Skeletal muscle cell (primary cell): ENCODE results near the gene CCT5.
"Not testable (repeated sequence)": the region's sequence is repeated elsewhere in the genome, so short reads cannot be mapped to it uniquely, and the experiment has no call there.

Experiments used
- DNase-seq: peaks from one replicate; pipeline ENCODE4 v3.0.0-alpha.2; 2010; ENCODE audit warnings: low read depth
- H3K4me3 ChIP-seq: 2 replicates; pipeline ENCODE4 v1.5.1; 2011; ENCODE audit warnings: low read depth, mild to moderate bottlenecking, control low read depth, low read length, moderate library complexity

CCT5 gene

DNA sequence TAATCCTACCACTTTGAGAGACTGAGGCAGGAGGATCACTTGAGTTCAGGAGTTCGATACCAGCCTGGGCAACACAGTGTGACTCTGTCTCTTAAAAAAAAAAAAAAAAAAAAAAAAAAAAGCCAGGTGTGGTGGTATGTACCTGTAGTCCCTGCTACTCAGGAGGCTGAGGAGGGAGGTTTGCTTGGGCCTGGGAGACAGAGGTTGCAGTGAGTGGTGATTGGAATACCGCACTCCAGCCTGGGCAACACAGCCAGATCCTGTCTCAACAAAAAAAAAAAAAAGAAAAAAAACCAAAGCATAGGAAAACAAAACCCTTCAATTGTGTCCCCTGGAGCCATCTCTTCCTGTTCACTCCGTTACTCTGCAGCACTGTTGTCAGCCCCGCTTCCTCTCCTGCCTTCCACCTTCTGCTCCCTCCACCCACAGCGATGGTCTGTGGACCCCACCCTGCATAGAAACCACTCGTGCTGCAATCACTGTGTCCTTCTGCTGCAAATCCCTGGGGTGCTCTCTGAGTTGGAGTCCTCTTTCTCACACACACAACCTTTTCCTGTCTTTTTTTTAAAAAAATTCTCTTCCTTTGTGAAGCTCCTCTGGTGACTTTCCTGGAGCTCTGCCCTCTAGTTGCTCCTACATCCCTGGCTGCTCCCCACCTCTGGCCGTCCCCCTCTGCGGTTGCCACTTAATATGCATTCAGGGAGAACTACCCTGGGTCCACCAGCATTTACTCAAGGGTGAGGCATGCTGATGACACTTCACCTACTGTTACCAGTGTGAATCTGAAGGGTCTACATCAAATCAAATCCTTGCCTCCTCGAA is 22.2 kb downstream of the CCT5 start:
- H3K4me3 ChIP-seq, result no peak overlapping the region
- no peak for DNase-seq

GRCh38 chr5:10272875-10273209 is 22.8 kb downstream of the CCT5 start:
- not testable (repeated sequence) for DNase-seq, H3K4me3 ChIP-seq

DNA sequence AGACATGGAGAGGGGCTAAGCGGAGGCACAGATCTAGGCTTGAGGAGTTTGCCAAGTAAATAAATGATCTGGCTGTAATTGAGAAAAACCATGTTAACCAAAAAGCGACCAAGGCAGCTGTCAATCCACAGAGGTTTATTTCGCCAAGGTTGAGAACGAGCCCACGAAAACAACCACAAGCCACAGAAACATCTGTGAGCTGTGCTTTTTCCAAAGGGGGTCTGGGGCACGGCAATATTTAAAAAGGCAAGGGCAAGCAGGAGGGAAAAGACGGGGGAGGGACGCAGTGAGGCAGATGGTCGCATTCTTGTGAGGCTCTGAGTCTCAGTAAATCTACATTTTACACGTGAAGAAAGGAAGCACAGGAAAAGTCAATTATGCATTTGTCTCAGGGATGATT is 25.4 kb downstream of the CCT5 start:
- DNase-seq, result no peak
- no peak overlapping the region for H3K4me3 ChIP-seq

- no peak overlapping the region for H3K4me3 ChIP-seq
- DNase-seq, result no peak
Measured at GRCh38 chr5:10275991-10276390, 25.9 kb downstream of the CCT5 start.

- DNase-seq, result no peak
- H3K4me3 ChIP-seq, result no peak overlapping the region
Measured at GRCh38 chr5:10276691-10277090, 26.6 kb downstream of the CCT5 start.

DNA sequence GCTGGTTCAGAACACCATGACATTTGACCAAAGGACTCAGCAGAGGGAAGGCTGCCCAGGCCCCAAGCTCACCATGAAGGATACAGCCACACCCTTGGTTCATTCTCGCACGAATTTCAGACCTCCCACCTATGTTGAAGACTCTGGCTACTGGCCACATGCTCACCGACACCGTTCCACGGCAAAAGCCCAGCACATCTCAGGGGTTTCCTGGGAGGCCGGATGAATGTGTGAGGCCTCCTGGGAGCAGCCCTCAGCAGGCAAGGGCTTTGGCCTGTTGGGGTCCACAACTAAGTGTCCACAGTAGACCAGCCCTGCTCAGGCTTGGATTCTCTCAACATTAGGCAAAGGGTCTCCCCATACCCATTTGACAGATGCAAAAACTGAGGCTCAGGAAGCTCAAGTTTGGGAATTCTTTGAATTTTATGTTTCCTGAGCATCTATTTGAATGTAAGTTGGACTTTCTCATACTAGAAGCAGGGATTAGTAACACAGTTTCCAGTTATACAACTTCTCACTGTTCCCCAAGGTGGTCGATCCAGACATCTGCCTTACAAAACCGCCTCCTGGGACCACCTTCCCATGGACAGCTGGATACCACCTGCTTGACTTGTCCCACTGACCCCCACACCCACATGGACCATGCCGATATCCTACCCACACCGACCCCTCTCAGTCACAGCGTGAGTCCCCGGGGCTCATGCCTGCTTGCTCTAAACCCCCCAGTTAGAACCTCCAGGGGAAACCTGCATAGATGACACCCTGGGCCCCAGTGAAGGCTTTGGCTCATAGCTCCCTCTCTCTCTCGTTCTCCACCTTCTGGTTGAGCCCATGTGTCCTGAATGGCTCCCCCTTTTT is 27.9 kb downstream of the CCT5 start:
- DNase-seq, result no peak
- no peak overlapping the region for H3K4me3 ChIP-seq

DNA sequence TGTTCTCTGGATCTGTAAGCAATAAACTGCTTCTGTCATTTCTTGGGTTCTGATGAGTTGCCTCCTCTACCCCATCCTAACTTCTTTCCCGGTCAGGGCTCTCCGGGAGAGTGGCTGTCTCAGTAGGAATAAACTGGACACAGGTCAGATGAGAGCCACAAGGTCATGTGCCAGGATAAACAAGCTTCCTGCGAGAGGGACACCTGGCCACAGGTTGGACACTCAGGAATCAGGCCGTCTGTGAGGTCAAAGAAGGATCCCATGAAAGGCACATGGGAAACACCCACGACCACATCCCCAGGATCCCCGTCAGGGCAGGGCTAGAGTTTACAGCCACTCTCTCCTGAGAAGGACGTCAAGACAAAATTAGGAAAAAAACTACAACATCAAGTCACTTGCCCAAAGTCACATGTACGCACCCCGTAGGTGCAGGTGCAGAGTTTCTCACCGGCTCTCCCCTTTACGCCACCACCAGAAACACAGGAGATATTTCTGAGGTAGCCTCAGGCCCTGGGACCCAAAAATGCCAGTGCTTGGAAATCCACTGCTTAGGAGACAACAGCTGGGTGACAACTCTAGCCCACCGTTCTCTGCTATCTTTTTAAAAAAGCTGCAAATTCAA is 28.7 kb downstream of the CCT5 start:
- DNase-seq, result no peak
- H3K4me3 ChIP-seq, result no peak overlapping the region

DNA sequence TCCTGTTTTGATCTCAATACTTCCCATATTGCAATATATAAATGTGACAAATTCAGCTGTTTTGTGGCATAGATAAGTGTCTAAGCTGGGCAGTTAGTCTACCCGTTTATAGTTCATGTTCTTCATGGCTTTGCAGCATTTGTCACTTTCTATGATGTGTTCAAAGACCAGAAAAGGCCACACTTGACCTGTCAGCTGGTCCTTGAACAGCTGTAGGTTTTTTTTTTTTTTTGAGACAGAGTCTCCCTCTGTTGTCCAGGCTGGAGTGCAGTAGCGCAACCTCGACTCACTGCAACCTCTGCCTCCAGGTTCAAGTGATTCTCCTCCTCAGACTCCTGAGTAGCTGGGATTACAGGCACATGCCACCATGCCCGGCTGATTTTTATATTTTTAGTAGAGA is 29.2 kb downstream of the CCT5 start:
- H3K4me3 ChIP-seq, result no peak overlapping the region
- no peak for DNase-seq

GRCh38 chr5:10279925-10280720 is 30.0 kb downstream of the CCT5 start:
- no peak overlapping the region for H3K4me3 ChIP-seq
- no peak for DNase-seq

DNA sequence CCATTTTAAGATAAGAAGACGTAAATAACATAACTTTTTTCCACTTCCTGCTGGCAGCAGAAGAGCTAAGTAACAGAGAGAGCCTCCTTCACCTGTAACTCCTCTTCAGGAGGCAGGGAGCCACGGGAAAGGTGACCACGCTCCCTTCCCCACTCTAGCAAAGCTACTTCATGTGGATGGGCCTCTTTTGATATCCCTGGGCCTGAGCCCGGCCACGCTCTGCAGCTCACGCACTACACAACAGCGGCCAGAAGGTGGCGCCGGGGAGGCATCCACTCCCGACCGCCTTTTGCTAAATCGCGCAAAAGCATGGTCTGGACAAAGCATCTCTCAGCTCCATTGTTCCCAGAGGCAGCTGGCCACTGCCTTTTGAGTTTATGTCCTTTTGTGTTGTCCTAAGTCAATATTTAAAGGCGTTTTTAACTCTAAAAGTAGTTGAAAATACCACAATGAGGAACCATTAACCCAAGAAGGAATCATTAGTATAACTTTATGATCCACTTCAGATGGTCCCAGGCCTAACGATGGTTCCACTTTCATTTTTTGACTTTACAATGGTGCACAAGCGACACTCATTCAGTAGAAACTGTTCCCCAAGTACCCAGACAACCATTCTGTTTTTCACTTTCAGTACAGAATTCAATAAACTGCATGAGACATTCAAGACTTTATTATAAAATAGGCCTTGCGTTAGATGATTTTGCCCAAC is 34.0 kb downstream of the CCT5 start:
- no peak overlapping the region for H3K4me3 ChIP-seq
- no peak for DNase-seq

DNA sequence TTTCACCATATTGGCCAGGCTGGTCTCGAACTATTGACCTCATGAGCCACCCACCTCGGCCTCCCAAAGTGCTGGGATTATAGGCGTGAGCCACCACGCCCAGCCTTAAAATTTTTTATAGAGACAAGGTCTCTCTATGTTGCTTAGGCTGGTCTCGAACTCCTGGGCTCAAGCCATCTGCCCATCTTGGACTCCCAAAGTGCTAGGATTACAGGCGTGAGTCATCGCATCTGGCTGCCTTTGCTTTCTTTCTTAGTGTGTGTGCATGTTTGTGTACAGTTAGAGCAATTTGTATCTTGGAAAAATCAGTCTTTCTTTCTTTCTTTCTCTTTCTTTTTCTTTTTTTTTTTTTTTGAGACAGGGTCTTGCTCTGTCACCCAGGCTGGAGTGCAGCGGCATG is 35.3 kb downstream of the CCT5 start:
- not testable (repeated sequence) for DNase-seq, H3K4me3 ChIP-seq

- H3K4me3 ChIP-seq, result no peak overlapping the region
- DNase-seq, result no peak
Measured at GRCh38 chr5:10286162-10286861, 36.2 kb downstream of the CCT5 start.

DNA sequence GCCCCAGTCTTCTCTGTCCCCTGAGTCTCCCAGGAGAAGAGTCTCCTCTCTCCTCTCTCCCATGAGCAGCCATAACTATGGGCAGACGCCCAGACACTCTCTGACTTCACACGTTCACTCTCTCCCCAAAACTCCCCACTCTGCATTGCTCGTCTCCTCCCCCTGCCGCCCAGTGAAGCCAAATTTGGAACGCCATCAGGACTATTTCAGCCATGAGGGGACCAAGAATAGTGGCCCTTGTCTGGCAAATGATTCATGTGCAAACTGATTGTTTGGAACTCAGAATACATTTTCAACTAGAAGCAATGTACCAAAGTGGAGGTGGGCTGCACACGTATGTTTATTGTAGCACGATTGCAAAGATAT is 36.8 kb downstream of the CCT5 start:
- no peak overlapping the region for H3K4me3 ChIP-seq
- DNase-seq, result no peak

DNA sequence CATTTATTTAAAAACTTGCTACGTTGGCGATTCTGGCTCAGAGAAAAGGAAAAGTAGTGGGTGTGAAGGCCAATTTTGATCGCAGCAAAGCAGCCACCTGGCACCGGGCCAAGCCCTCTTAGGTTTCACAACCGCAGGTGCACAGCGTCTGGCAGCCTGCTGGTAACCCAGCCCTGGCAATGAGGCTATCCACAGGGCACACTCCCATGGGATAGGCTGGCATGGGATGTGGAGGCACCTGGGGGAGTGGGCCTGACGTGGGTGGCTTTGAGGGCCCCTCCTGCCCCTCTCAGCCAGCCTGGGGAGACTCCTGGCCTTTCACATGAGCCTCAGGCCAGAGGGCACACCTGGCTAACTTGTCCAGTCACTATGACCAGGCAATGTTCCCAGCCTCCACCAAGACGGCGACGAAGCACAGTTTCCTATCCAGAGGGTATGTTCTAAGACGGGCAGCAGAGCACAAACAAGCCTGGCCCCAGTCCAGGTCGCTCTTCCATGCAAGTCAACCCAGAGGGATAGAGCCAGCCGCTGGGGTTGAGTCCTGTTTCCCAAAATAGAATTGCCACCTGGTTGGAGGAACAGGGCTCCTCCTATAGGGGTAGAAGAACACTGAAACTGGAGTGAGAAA is 38.6 kb downstream of the CCT5 start:
- DNase-seq, result no peak
- no peak overlapping the region for H3K4me3 ChIP-seq

GRCh38 chr5:10289353-10289752 is 39.3 kb downstream of the CCT5 start:
- no peak for DNase-seq
- H3K4me3 ChIP-seq, result no peak overlapping the region

GRCh38 chr5:10289991-10290390 is 39.9 kb downstream of the CCT5 start:
- no peak for DNase-seq
- no peak overlapping the region for H3K4me3 ChIP-seq

DNA sequence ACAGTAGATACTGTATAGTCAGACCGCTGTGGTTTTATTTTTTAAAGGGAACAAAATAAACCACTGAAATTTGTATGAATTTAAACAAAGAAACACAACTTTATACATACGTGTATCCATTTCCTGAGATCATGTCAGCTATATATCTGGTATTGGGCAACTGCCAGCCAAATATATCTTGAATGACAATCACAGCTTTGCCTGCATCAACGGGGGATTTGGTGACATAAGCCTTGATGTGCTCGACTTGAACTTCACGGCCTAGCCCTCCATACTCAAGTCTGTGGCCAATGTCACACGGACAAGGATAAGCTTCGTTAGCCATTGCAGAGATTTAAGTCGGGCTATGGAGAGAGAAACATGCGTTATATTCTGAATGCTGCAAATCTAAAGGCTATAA is 40.4 kb downstream of the CCT5 start:
- H3K4me3 ChIP-seq, result no peak overlapping the region
- DNase-seq, result no peak

- no peak overlapping the region for H3K4me3 ChIP-seq
- DNase-seq, result no peak
Measured at GRCh38 chr5:10291692-10292339, 41.7 kb downstream of the CCT5 start.
